ENCODE data around the gene SLC44A5.

GRCh38 chr1:75172556-75172955 lies 438.4 kb downstream of the SLC44A5 start:
- TF ChIP-seq, protein P1, sequence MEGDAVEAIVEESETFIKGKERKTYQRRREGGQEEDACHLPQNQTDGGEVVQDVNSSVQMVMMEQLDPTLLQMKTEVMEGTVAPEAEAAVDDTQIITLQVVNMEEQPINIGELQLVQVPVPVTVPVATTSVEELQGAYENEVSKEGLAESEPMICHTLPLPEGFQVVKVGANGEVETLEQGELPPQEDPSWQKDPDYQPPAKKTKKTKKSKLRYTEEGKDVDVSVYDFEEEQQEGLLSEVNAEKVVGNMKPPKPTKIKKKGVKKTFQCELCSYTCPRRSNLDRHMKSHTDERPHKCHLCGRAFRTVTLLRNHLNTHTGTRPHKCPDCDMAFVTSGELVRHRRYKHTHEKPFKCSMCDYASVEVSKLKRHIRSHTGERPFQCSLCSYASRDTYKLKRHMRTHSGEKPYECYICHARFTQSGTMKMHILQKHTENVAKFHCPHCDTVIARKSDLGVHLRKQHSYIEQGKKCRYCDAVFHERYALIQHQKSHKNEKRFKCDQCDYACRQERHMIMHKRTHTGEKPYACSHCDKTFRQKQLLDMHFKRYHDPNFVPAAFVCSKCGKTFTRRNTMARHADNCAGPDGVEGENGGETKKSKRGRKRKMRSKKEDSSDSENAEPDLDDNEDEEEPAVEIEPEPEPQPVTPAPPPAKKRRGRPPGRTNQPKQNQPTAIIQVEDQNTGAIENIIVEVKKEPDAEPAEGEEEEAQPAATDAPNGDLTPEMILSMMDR (IDR thresholded peaks at IDR 0.05): no peak
- TF ChIP-seq POLR2A (IDR thresholded peaks at IDR 0.05): no peak

All from breast epithelium (tissue), 3 donors.